Lower lobe of right lung (tissue), 2 donors: ENCODE measurements around the gene UBTF. TPM values are rescaled to one million over a fixed set of nuclear protein-coding genes. Genes with fewer than 3 reads are reported as not detected.
A peak's percentile ranks its signal among the peaks of the same experiment; 100 is the strongest.

ENCODE experiments used
- ATAC-seq, 2 donors: fragments of 200-7000 bp; cut with Tn5 transposase; one replicate each; pipeline ENCODE4 v1.9.1; 2020 to 2022; ENCODE audit warnings: mild to moderate bottlenecking in 2 of 2, moderate library complexity in 2 of 2
- DNase-seq: peaks from one replicate; pipeline ENCODE4 v3.0.0-alpha.2; 2020
- H3K27ac ChIP-seq: fragments of 200-600 bp; one replicate; pipeline ENCODE4 v1.8.0; 2022
- H3K27me3 ChIP-seq: fragments of 200-600 bp; one replicate; pipeline ENCODE4 v1.8.0; 2022; ENCODE audit warnings: low read depth
- H3K36me3 ChIP-seq: fragments of 200-600 bp; one replicate; pipeline ENCODE4 v1.8.0; 2022; ENCODE audit warnings: mild to moderate bottlenecking
- H3K4me1 ChIP-seq: fragments of 200-600 bp; one replicate; pipeline ENCODE4 v1.8.0; 2022
- H3K4me3 ChIP-seq: fragments of 200-600 bp; one replicate; pipeline ENCODE4 v1.8.0; 2022; ENCODE audit warnings: mild to moderate bottlenecking
- H3K9me3 ChIP-seq: fragments of 200-600 bp; one replicate; pipeline ENCODE4 v1.8.0; 2022
- intact Hi-C: fragments of 100-400 bp; cut with DNase I; formaldehyde crosslinking; loops from one replicate; pipeline ENCODE4 v1.11.0; 2022
- total RNA-seq: library from RNA; stranded (reverse); fragmentation: NEBNext Ultra II Directional; extraction: Animal tissue kit (Norgen Biotek cat#: 25700); gene quantifications from one replicate; pipeline ENCODE4 v1.2.1, GENCODE V29; 2021
- TF ChIP-seq, protein P1 (sequence below): fragments of 200-600 bp; IDR thresholded peaks from one replicate; pipeline ENCODE4 v1.8.0; 2022; ENCODE audit warnings: antibody characterized with exemption, mild to moderate bottlenecking
- donor health status: DM: no; HTN: yes; CAD: no; lungs with severe emphysema.

UBTF gene
- total RNA-seq, 1 donor from 2014 or later = 56.7 TPM

DNA sequence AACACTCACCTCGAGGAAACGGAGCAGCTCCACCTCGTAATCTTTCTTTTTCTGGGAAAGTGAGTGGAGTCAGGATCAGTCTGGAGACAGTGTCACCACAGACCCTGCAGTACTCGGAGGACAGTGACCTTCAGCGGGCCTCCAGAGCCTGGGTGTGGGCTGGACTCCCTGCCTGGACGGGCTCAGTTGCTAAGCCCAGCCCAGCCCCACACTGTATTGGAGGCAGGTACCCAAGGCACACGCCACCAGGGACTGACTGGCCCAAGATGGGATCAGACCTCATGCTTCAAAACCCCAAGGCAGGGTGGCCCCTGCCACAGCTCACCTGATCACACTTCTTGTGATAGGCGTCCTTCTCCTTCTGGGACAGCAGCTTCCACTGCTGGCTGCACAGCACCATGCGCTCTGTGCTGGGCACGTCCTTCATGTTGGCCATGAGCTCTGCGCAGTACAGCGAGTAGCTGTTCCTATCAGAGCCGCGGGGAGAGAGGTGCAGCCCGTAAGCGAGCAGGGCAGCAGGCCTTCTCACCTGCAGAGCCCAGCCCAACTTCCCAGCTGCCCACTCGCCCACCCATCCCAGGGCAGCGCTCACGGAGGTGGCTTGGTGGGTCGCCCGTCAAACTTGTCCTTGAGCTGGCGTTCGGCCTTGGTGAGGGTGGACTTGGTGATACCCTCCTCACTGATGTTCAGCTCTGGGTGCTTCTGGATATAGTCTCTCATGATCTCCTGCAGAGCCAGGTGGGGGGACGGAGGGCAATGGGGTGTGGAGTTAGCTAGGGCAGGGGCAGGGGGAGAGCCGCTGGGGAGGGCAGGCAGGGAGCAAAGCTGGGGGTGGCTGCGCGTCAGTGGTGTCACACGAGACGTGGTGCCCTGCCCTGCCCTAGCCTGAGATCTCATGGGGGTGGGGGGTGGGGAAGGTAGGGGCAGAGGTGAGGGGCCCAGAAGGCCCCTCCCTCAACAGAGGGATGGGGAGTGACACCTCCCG lies 7.9 kb downstream of the UBTF start:
- H3K9me3 ChIP-seq = no peaks in the 10 kb centered on the region
- no peak overlapping the region for H3K4me3 ChIP-seq
- ATAC-seq = no peak
- peaks cover 19% of the 10 kb centered on the region for H3K4me1 ChIP-seq
- peak; percentile 39 for DNase-seq
- H3K27me3 ChIP-seq = no peaks in the 10 kb centered on the region
- peaks cover 98% of the 10 kb centered on the region for H3K36me3 ChIP-seq
- TF ChIP-seq, protein P1, sequence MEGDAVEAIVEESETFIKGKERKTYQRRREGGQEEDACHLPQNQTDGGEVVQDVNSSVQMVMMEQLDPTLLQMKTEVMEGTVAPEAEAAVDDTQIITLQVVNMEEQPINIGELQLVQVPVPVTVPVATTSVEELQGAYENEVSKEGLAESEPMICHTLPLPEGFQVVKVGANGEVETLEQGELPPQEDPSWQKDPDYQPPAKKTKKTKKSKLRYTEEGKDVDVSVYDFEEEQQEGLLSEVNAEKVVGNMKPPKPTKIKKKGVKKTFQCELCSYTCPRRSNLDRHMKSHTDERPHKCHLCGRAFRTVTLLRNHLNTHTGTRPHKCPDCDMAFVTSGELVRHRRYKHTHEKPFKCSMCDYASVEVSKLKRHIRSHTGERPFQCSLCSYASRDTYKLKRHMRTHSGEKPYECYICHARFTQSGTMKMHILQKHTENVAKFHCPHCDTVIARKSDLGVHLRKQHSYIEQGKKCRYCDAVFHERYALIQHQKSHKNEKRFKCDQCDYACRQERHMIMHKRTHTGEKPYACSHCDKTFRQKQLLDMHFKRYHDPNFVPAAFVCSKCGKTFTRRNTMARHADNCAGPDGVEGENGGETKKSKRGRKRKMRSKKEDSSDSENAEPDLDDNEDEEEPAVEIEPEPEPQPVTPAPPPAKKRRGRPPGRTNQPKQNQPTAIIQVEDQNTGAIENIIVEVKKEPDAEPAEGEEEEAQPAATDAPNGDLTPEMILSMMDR = no peak
- intact Hi-C loops = loop anchor here (10.0 kb wide), 1 partner anchor 133 kb away; the partner anchor contains the start of gene GRN
- no peak overlapping the region for H3K27ac ChIP-seq

GRCh38 chr17:44210342-44211192 lies 8.9 kb downstream of the UBTF start:
- no peaks in the 10 kb centered on the region for H3K27me3 ChIP-seq
- peaks cover 14% of the 10 kb centered on the region for H3K4me1 ChIP-seq
- H3K4me3 ChIP-seq = peak overlapping the region; percentile 4
- intact Hi-C loops = loop anchor here (10.0 kb wide), 1 partner anchor 134 kb away; the partner anchor contains the start of gene GRN
- ATAC-seq = peak; percentile 95 to 96
- H3K36me3 ChIP-seq = peaks cover 90% of the 10 kb centered on the region
- H3K27ac ChIP-seq = peak overlapping the region; percentile 58
- DNase-seq = peak; percentile 93
- TF ChIP-seq, protein P1 = peak; percentile 99
- H3K9me3 ChIP-seq = no peaks in the 10 kb centered on the region

GRCh38 chr17:44209786-44210341 lies 9.6 kb downstream of the UBTF start:
- no peaks in the 10 kb centered on the region for H3K9me3 ChIP-seq
- intact Hi-C loops = loop anchor here (10.0 kb wide), 1 partner anchor 135 kb away; the partner anchor contains the start of gene GRN
- ATAC-seq (no peak), DNase-seq (no peak)
- peak overlapping the region; percentile 58 for H3K27ac ChIP-seq
- H3K27me3 ChIP-seq = no peaks in the 10 kb centered on the region
- H3K4me1 ChIP-seq = peaks cover 14% of the 10 kb centered on the region
- H3K36me3 ChIP-seq = peaks cover 83% of the 10 kb centered on the region
- TF ChIP-seq, protein P1 = no peak
- peak overlapping the region; percentile 4 for H3K4me3 ChIP-seq

GRCh38 chr17:44207743-44208142 lies 11.7 kb downstream of the UBTF start:
- Histone ChIP-seq H3K27ac (no peak overlapping the region), H3K4me1 (peaks cover 28% of the 10 kb centered on the region), H3K4me3 (no peak overlapping the region), H3K36me3 (peaks cover 62% of the 10 kb centered on the region), H3K27me3 (no peaks in the 10 kb centered on the region), H3K9me3 (no peaks in the 10 kb centered on the region)
- DNase-seq (no peak), ATAC-seq (no peak)
- intact Hi-C loops = no loop called here
- TF ChIP-seq, protein P1 = no peak

- TF ChIP-seq, protein P1 = no peak
- no peak for DNase-seq
Observed at GRCh38 chr17:44207319-44207718, 12.2 kb downstream of the UBTF start.

More at GRCh38 chr17:44207319-44207718, 12.2 kb downstream of the UBTF start:
- Histone ChIP-seq H3K36me3 (peaks cover 58% of the 10 kb centered on the region), H3K4me1 (peaks cover 28% of the 10 kb centered on the region), H3K27me3 (no peaks in the 10 kb centered on the region), H3K27ac (no peak overlapping the region), H3K9me3 (no peaks in the 10 kb centered on the region), H3K4me3 (no peak overlapping the region)
- intact Hi-C loops = no loop called here
- no peak for ATAC-seq
